ENCODE results near the gene GPC1.
"Not testable (repeated sequence)": the region's sequence is repeated elsewhere in the genome, so short reads cannot be mapped to it uniquely, and the experiment has no call there.

GPC1 gene

GRCh38 chr2:240468303-240469238 is 33.1 kb downstream of the GPC1 start:
- DNase-seq (ENCODE audit: low read depth) = no peak

GRCh38 chr2:240469239-240469636 is 33.8 kb downstream of the GPC1 start:
- no peak for DNase-seq (ENCODE audit: low read depth)

- no peak for DNase-seq (ENCODE audit: low read depth)
Observed at GRCh38 chr2:240469740-240470139, 34.3 kb downstream of the GPC1 start.

GRCh38 chr2:240472078-240472790 is 36.8 kb downstream of the GPC1 start:
- DNase-seq (ENCODE audit: low read depth) = no peak

GRCh38 chr2:240473211-240473610 is 37.7 kb downstream of the GPC1 start:
- no peak for DNase-seq (ENCODE audit: low read depth)

GRCh38 chr2:240477916-240478315 is 42.5 kb downstream of the GPC1 start:
- DNase-seq (ENCODE audit: low read depth) = no peak

GRCh38 chr2:240478346-240479110 is 43.1 kb downstream of the GPC1 start:
- no peak for DNase-seq (ENCODE audit: low read depth)

GRCh38 chr2:240479111-240479501 is 43.6 kb downstream of the GPC1 start:
- no peak for DNase-seq (ENCODE audit: low read depth)

- no peak for DNase-seq (ENCODE audit: low read depth)
Observed at GRCh38 chr2:240480834-240481623, 45.6 kb downstream of the GPC1 start.

GRCh38 chr2:240481720-240482119 is 46.3 kb downstream of the GPC1 start:
- no peak for DNase-seq (ENCODE audit: low read depth)

GRCh38 chr2:240482141-240482540 is 46.7 kb downstream of the GPC1 start:
- DNase-seq (ENCODE audit: low read depth) = no peak

GRCh38 chr2:240491483-240491882 is 56.0 kb downstream of the GPC1 start:
- DNase-seq (ENCODE audit: low read depth) = no peak

GRCh38 chr2:240494194-240494793 is 58.8 kb downstream of the GPC1 start:
- no peak for DNase-seq (ENCODE audit: low read depth)

GRCh38 chr2:240494942-240495341 is 59.5 kb downstream of the GPC1 start:
- DNase-seq (ENCODE audit: low read depth) = not testable (repeated sequence)

GRCh38 chr2:240497082-240497481 is 61.6 kb downstream of the GPC1 start:
- DNase-seq (ENCODE audit: low read depth) = not testable (repeated sequence)

GRCh38 chr2:240498171-240498957 is 62.9 kb downstream of the GPC1 start:
- DNase-seq (ENCODE audit: low read depth) = no peak

GRCh38 chr2:240498958-240499260 is 63.4 kb downstream of the GPC1 start:
- no peak for DNase-seq (ENCODE audit: low read depth)

GRCh38 chr2:240499309-240500301 is 64.1 kb downstream of the GPC1 start:
- no peak for DNase-seq (ENCODE audit: low read depth)

Measured in activated T-cell treated with anti-CD3 and anti-CD28 coated beads for 1 hour (primary cell).